ENCODE measurements around the gene YJEFN3. TPM values are rescaled to one million over a fixed set of nuclear protein-coding genes. Genes with fewer than 3 reads are reported as not detected.

YJEFN3 gene
- total RNA-seq, 1 experiment from 2014 or later: 11.1 TPM

DNA sequence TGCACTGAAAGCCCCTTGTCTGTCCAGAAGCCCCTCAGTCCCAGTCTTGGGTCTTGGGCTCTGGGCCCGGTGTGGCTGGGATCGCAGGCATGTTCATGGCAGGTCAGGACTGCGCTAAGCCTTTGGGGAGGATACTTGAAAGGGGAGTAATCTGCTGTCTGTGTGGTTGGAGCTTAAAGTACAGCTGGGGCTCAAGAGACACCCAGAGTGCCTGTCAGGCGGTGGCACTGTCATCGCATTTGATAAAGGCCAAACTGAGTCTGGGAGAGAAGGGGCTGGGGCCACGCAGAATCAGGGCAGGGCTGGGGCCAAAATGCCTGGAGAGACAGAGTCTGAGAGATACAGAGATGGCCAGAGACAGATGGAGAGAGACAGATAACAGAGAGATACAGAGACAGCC is 5.1 kb downstream of the YJEFN3 start:
- H3K36me3 Mint-ChIP-seq: peaks cover 3% of the 10 kb centered on the region; the same call in 1 of the 2 replicates
- ATAC-seq: no peak
- ChIA-PET POLR2A (no interaction called here), CTCF (interaction anchor here (14.4 kb wide), 1 partner anchor 19 kb away, joined by 408 read pairs; no protein-coding TSS in a partner anchor)
- no peak overlapping the region for H3K27ac Mint-ChIP-seq
- H3K9me3 Mint-ChIP-seq: no peaks in the 10 kb centered on the region
- no peak for DNase-seq (ENCODE audit: low spot score)
- TF ChIP-seq, protein P1, sequence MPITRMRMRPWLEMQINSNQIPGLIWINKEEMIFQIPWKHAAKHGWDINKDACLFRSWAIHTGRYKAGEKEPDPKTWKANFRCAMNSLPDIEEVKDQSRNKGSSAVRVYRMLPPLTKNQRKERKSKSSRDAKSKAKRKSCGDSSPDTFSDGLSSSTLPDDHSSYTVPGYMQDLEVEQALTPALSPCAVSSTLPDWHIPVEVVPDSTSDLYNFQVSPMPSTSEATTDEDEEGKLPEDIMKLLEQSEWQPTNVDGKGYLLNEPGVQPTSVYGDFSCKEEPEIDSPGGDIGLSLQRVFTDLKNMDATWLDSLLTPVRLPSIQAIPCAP (CRISPR knock-in tag; IDR thresholded peaks at IDR 0.05): no peak
- TF ChIP-seq RORB (CRISPR knock-in tag; IDR thresholded peaks at IDR 0.05): no peak
- no peak for TF ChIP-seq E2F1 (CRISPR knock-in tag; IDR thresholded peaks at IDR 0.05)
- no peak for TF ChIP-seq IRF2 (CRISPR knock-in tag; IDR thresholded peaks at IDR 0.05; ENCODE audit: borderline replicate concordance, low read depth)
- TF ChIP-seq ESRRA (CRISPR knock-in tag; IDR thresholded peaks at IDR 0.05; ENCODE audit: borderline replicate concordance): no peak
- TF ChIP-seq MYBL2 (CRISPR knock-in tag; IDR thresholded peaks at IDR 0.05): no peak
- no peak for TF ChIP-seq STAT6 (CRISPR knock-in tag; conservative IDR thresholded peaks at IDR 0.05; ENCODE audit: low read depth)
- no peak for TF ChIP-seq USF2 (CRISPR knock-in tag; IDR thresholded peaks at IDR 0.05)
- TF ChIP-seq, protein P2, sequence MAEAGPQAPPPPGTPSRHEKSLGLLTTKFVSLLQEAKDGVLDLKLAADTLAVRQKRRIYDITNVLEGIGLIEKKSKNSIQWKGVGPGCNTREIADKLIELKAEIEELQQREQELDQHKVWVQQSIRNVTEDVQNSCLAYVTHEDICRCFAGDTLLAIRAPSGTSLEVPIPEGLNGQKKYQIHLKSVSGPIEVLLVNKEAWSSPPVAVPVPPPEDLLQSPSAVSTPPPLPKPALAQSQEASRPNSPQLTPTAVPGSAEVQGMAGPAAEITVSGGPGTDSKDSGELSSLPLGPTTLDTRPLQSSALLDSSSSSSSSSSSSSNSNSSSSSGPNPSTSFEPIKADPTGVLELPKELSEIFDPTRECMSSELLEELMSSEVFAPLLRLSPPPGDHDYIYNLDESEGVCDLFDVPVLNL (CRISPR knock-in tag; IDR thresholded peaks at IDR 0.05; ENCODE audit: borderline replicate concordance, low read depth): no peak
- TF ChIP-seq, protein P3, sequence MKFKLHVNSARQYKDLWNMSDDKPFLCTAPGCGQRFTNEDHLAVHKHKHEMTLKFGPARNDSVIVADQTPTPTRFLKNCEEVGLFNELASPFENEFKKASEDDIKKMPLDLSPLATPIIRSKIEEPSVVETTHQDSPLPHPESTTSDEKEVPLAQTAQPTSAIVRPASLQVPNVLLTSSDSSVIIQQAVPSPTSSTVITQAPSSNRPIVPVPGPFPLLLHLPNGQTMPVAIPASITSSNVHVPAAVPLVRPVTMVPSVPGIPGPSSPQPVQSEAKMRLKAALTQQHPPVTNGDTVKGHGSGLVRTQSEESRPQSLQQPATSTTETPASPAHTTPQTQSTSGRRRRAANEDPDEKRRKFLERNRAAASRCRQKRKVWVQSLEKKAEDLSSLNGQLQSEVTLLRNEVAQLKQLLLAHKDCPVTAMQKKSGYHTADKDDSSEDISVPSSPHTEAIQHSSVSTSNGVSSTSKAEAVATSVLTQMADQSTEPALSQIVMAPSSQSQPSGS (CRISPR knock-in tag; IDR thresholded peaks at IDR 0.05; ENCODE audit: borderline replicate concordance, low read depth): no peak
- TF ChIP-seq OVOL2 (CRISPR knock-in tag; IDR thresholded peaks at IDR 0.05; ENCODE audit: borderline replicate concordance): no peak
- no peak for TF ChIP-seq AFF4 (CRISPR knock-in tag; IDR thresholded peaks at IDR 0.05; ENCODE audit: borderline replicate concordance)
- TF ChIP-seq NR2C2 (CRISPR knock-in tag; IDR thresholded peaks at IDR 0.05): no peak
- no peak for TF ChIP-seq ZNF423 (CRISPR knock-in tag; IDR thresholded peaks at IDR 0.05)
- TF ChIP-seq, protein P4, sequence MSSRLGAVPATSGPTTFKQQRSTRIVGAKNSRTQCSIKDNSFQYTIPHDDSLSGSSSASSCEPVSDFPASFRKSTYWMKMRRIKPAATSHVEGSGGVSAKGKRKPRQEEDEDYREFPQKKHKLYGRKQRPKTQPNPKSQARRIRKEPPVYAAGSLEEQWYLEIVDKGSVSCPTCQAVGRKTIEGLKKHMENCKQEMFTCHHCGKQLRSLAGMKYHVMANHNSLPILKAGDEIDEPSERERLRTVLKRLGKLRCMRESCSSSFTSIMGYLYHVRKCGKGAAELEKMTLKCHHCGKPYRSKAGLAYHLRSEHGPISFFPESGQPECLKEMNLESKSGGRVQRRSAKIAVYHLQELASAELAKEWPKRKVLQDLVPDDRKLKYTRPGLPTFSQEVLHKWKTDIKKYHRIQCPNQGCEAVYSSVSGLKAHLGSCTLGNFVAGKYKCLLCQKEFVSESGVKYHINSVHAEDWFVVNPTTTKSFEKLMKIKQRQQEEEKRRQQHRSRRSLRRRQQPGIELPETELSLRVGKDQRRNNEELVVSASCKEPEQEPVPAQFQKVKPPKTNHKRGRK (CRISPR knock-in tag; IDR thresholded peaks at IDR 0.05; ENCODE audit: borderline replicate concordance): no peak
- no peak for TF ChIP-seq ZNF317 (CRISPR knock-in tag; IDR thresholded peaks at IDR 0.05; ENCODE audit: borderline replicate concordance, low read depth)
- H3K4me3 Mint-ChIP-seq: no peak overlapping the region
- peaks cover 25% of the 10 kb centered on the region for H3K4me1 Mint-ChIP-seq
- H3K27me3 Mint-ChIP-seq (ENCODE audit: low read depth): peaks cover 19% of the 10 kb centered on the region
